LNCAP (cell line): ENCODE results near the gene C6.

ENCODE experiments used
- TF ChIP-seq, protein P1 (sequence below): fragments of 450-650 bp; IDR thresholded peaks from 2 replicates; pipeline ENCODE4 v1.5.1; 2017; ENCODE audit warnings: mild to moderate bottlenecking

The C6 gene

DNA sequence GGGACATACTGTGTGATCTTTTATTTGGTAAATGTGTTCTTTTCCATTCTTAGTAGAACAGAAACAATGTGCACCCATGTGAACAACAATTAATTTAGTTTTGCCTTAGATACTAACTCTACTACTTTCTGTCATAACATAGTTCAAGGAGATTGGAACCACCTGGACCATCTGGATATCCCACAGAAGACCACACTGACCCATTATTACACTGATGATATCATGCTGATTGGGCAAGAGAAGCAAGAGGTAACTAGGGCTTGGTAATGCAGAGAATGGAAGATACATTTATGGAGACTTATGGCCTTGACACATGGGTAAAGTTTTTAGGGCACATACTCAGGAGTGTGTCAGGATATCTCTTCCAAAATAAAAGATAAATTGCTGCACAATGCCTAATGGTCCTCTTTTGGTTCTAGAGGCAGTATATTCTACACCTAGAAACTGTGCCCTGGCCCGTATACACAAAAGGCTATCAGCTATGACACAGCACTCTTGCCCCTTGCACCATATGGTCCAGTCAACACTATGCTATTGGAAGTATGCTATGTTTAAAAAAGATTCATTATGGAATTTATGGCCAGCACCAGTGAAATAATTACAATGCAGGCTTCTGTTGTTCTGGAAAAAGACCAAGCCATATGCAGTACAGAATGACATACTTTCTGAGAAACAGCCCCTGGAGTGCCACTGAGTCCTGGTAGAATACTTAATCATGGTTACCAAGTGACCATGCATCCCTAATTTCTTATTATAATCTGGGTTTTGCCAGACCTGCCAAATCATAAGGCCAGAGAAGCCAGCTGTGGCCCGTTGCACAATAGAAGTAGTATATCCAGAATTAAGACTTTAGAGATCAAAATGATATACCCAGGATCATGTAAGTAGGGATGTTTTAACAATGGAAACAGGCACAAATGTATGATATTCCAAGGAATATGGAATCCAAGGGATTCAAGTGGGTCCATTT is 100.6 kb downstream of the C6 start:
- TF ChIP-seq, protein P1, sequence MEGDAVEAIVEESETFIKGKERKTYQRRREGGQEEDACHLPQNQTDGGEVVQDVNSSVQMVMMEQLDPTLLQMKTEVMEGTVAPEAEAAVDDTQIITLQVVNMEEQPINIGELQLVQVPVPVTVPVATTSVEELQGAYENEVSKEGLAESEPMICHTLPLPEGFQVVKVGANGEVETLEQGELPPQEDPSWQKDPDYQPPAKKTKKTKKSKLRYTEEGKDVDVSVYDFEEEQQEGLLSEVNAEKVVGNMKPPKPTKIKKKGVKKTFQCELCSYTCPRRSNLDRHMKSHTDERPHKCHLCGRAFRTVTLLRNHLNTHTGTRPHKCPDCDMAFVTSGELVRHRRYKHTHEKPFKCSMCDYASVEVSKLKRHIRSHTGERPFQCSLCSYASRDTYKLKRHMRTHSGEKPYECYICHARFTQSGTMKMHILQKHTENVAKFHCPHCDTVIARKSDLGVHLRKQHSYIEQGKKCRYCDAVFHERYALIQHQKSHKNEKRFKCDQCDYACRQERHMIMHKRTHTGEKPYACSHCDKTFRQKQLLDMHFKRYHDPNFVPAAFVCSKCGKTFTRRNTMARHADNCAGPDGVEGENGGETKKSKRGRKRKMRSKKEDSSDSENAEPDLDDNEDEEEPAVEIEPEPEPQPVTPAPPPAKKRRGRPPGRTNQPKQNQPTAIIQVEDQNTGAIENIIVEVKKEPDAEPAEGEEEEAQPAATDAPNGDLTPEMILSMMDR: no peak

GRCh38 chr5:41109186-41109585 is 104.1 kb downstream of the C6 start:
- TF ChIP-seq, protein P1: no peak

DNA sequence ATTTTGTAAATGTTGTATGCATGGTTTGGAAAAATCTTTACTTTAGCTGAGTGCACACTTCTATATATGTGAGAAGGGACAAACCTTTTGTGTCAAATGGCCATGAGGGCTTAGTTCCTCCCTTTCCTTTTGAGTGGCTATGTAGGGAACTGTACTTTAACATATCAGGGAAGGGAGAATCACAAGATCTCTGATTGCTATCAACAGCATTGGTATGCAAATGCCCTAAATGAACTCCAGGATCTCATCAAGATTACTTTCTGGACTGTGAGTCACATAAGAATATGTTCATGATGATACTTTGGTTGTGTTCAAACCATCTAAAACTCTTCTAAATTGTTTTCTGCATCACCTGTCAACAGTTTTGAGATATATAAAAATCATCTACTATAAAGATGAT is 111.0 kb downstream of the C6 start:
- TF ChIP-seq, protein P1: no peak

GRCh38 chr5:41097642-41098041 is 115.7 kb downstream of the C6 start:
- TF ChIP-seq, protein P1: no peak

GRCh38 chr5:41095324-41096101 is 117.8 kb downstream of the C6 start:
- TF ChIP-seq, protein P1: no peak

- TF ChIP-seq, protein P1: no peak
Observed at GRCh38 chr5:41094871-41095270, 118.5 kb downstream of the C6 start.

GRCh38 chr5:41093803-41094202 is 119.5 kb downstream of the C6 start:
- TF ChIP-seq, protein P1: no peak
